ENCODE measurements around the gene PTPN14.

Gene PTPN14

DNA sequence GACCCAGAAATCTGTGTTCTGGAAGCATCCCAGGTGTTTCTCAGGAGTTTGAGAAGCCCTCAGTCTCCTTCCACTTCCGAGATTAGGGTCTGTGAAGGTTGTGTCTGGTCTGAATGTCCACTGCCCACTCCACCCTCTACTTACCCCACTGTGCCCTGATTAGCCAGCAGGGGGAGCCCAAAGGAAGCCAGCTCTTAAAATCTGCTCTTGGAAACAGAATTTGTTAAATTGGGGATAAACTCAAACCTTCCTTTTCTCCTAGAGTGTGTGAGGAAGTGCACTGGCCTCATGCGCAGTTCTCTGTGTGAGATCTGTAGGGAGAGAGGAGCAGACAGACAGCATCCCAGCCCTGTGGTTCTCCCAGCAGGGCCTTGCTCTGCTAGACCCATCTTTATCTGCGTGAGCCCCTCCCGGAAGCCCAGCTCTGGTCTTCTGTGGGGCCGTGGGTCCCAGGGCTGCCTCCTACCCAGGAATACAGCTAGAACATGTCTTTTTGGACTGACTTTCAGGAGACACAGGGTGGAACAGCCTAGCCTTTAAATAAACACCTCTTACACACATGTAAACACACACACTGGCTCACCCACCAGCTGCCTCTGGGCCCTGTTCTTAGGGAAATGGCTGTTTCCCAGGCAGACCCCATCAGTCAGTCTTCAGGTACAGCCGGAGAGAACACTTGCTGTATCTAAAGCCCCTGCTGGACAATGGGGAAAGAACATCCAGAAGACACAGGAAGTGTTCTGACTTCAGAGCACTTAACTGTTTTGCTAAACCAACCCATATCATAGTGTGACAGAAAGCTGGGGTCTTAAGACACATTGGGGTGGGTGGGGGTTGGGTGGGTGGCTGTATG lies 218.2 kb downstream of the PTPN14 start:
- no peaks in the 10 kb centered on the region for H3K9me3 Mint-ChIP-seq
- peaks cover 36% of the 10 kb centered on the region for H3K36me3 Mint-ChIP-seq (ENCODE audit: low read depth)
- TF ChIP-seq, protein P1, sequence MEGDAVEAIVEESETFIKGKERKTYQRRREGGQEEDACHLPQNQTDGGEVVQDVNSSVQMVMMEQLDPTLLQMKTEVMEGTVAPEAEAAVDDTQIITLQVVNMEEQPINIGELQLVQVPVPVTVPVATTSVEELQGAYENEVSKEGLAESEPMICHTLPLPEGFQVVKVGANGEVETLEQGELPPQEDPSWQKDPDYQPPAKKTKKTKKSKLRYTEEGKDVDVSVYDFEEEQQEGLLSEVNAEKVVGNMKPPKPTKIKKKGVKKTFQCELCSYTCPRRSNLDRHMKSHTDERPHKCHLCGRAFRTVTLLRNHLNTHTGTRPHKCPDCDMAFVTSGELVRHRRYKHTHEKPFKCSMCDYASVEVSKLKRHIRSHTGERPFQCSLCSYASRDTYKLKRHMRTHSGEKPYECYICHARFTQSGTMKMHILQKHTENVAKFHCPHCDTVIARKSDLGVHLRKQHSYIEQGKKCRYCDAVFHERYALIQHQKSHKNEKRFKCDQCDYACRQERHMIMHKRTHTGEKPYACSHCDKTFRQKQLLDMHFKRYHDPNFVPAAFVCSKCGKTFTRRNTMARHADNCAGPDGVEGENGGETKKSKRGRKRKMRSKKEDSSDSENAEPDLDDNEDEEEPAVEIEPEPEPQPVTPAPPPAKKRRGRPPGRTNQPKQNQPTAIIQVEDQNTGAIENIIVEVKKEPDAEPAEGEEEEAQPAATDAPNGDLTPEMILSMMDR (IDR thresholded peaks at IDR 0.05) = peak; percentile 77
- H3K27me3 Mint-ChIP-seq (ENCODE audit: low read depth, poor library complexity) = peaks cover 7% of the 10 kb centered on the region
- H3K27ac Mint-ChIP-seq = peak overlapping the region; percentile 96
- DNase-seq = peak; percentile 65
- peaks cover 32% of the 10 kb centered on the region for H3K4me1 Mint-ChIP-seq
- H3K4me3 Mint-ChIP-seq = no peak overlapping the region

DNA sequence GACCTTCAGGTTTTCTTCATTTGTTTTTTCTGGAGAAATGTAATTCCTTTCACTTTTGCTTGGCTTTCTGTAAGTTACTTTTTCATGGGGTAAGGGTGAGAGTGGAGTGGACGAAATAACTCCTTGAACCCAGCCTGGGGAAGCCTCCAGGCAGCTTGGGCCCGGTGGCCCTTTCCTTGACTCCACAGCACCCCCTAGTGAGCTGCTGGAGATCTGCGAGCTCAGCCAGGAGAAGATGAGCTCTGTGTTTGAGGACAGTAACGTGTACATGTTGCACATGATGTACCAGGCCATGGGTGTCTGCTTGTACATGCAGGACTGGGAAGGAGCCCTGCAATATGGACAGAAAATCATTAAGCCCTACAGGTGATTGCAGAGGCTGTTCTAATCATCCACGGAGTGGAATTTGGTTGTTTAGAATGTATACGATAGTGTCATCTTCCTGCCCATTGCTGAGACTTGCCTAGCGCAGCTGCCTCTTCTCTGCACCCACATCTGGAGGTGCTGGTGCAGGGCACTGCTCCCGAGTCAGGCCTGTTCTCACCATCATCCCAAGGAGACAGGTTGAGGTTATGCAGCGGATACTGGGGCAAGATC lies 219.5 kb downstream of the PTPN14 start:
- Mint-ChIP-seq H3K36me3 (ENCODE audit: low read depth) (peaks cover 25% of the 10 kb centered on the region), H3K4me1 (peaks cover 30% of the 10 kb centered on the region), H3K9me3 (no peaks in the 10 kb centered on the region), H3K4me3 (no peak overlapping the region), H3K27me3 (ENCODE audit: low read depth, poor library complexity) (peaks cover 7% of the 10 kb centered on the region), H3K27ac (no peak overlapping the region)
- DNase-seq = peak; percentile 69
- TF ChIP-seq, protein P1 (IDR thresholded peaks at IDR 0.05) = peak; percentile 87

DNA sequence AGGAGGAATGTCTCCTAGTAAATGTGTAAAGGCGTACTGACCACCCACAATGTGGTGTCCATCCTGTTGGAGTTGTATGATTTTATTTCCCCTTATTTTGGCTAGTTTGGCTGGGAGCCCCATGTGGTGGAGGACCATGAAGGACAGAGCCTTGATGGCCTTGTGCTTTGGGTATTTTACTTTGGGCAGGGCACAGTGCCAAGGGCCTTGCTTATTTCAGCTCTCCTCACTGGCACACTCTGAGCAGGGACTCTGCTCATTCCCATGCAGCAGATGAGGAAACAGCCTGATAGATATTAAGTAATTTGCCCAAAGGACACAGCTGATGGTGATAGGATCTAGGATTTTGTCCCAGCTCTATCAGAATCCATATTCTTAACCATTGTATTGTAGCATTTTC lies 220.2 kb downstream of the PTPN14 start:
- Mint-ChIP-seq H3K9me3 (no peaks in the 10 kb centered on the region), H3K36me3 (ENCODE audit: low read depth) (peaks cover 20% of the 10 kb centered on the region), H3K4me3 (no peak overlapping the region), H3K4me1 (peaks cover 24% of the 10 kb centered on the region), H3K27me3 (ENCODE audit: low read depth, poor library complexity) (peaks cover 7% of the 10 kb centered on the region), H3K27ac (peak overlapping the region; percentile 23)
- DNase-seq = no peak
- TF ChIP-seq, protein P1 (IDR thresholded peaks at IDR 0.05) = no peak

DNA sequence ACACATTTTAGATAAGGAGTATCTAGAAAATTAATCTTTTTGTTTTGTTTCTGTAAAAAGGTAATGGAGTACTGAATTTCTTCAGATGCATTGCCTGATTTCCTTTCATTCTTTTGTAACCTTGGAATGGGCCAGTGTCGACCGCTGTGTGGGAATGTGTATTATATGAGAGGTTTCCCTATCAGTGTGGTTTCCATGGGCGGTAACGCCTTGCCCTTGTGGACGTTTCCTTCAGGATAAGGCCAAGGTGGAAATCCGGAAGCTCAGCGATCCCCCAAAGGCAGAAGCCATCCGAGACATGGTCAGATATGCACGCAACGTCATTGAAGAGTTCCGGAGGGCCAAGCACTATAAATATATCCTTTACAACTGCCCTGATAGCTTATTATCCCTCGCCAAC lies 220.7 kb downstream of the PTPN14 start:
- DNase-seq = no peak
- TF ChIP-seq, protein P1 (IDR thresholded peaks at IDR 0.05) = no peak
- no peak overlapping the region for H3K4me3 Mint-ChIP-seq
- H3K27ac Mint-ChIP-seq = peak overlapping the region; percentile 23
- H3K27me3 Mint-ChIP-seq (ENCODE audit: low read depth, poor library complexity) = peaks cover 7% of the 10 kb centered on the region
- peaks cover 20% of the 10 kb centered on the region for H3K36me3 Mint-ChIP-seq (ENCODE audit: low read depth)
- H3K9me3 Mint-ChIP-seq = no peaks in the 10 kb centered on the region
- H3K4me1 Mint-ChIP-seq = peaks cover 24% of the 10 kb centered on the region

DNA sequence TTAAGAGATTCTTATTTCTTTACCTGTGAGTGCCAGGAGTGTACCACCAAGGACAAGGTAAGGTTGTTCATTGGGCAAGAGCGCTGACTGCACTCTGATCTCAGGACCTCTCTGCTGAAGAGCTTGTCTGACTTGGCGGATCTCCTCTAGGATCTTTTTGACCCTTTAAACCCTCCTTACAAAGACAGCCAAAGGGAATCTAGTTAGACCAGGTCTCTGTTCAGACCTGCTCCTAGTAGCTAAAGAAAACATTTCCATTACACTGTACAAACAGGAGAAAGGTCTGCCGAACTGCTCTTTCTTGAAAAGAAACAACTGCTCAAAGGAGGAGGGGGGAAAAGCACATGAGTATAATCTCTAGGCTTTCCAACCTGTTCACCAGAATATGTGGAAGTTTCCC lies 221.2 kb downstream of the PTPN14 start:
- DNase-seq = no peak
- Mint-ChIP-seq H3K36me3 (ENCODE audit: low read depth) (peaks cover 22% of the 10 kb centered on the region), H3K4me1 (peaks cover 24% of the 10 kb centered on the region), H3K27me3 (ENCODE audit: low read depth, poor library complexity) (peaks cover 7% of the 10 kb centered on the region), H3K9me3 (no peaks in the 10 kb centered on the region), H3K27ac (no peak overlapping the region), H3K4me3 (no peak overlapping the region)
- TF ChIP-seq, protein P1 (IDR thresholded peaks at IDR 0.05) = no peak

Measured in nephron progenitor cell (in vitro differentiated cells).